Thyroid gland (tissue), 4 donors: ENCODE results near the gene CDH6. TPM values are rescaled to one million over a fixed set of nuclear protein-coding genes. Genes with fewer than 3 reads are reported as not detected.

ENCODE experiments used
- DNase-seq, 2 donors: peaks; one replicate each; pipeline ENCODE4 v3.0.0-alpha.2; 2019
- H3K27ac ChIP-seq, 3 donors: fragments of 200-600 bp; sonication (generic); 1 replicate in 2 of 3; 2 replicates in 1 of 3; pipeline ENCODE4 v1.5.1; 2016 to 2019; ENCODE audit warnings: mild to moderate bottlenecking in 1 of 3, moderate library complexity in 1 of 3
- H3K27me3 ChIP-seq: fragments of 200-600 bp; sonication (generic); one replicate; pipeline ENCODE4 v1.5.1; 2019
- H3K36me3 ChIP-seq, 2 donors: fragments of 200-600 bp; sonication (generic); one replicate each; pipeline ENCODE4 v1.5.1; 2016 to 2019
- H3K4me1 ChIP-seq, 2 donors: fragments of 200-600 bp; sonication (generic); one replicate each; pipeline ENCODE4 v1.5.1; 2017 to 2019
- H3K4me3 ChIP-seq, 3 donors: fragments of 200-600 bp; sonication (generic); replicated peaks in 1 of 3; 1 replicate in 2 of 3; 2 replicates in 1 of 3; pipeline ENCODE4 v1.5.1; 2016; ENCODE audit warnings: mild to moderate bottlenecking in 1 of 3
- H3K9me3 ChIP-seq: fragments of 200-600 bp; sonication (generic); one replicate; pipeline ENCODE4 v1.5.1; 2017
- CTCF ChIP-seq, 6 experiments: fragments of 200-600 bp in 3 of 6; fragments of 450-650 bp in 3 of 6; sonication (generic) in 3 of 6; IDR thresholded peaks; one replicate each; pipeline ENCODE4 v1.5.1; 2016 to 2019; ENCODE audit warnings: antibody characterized with exemption in 6 of 6, mild to moderate bottlenecking in 2 of 6, inconsistent platforms in 1 of 6, moderate library complexity in 1 of 6
- POLR2A ChIP-seq, 2 donors: fragments of 450-650 bp; IDR thresholded peaks; one replicate each; pipeline ENCODE4 v1.6.1; 2017; ENCODE audit warnings: antibody characterized with exemption in 2 of 2, mild to moderate bottlenecking in 2 of 2, moderate library complexity in 1 of 2
- WGBS, 2 donors: methylation state at CpG; one replicate each; pipeline ENCODE4 v1.1.5; 2017; 5-methylcytosine and 5-hydroxymethylcytosine counted together
- intact Hi-C: fragments of 100-400 bp; cut with DNase I; formaldehyde crosslinking; loops from one replicate; pipeline ENCODE4 v1.15.1; 2023
- total RNA-seq, 4 donors: library from RNA; depleted of rRNA; stranded (reverse); fragments of >200 nt; gene quantifications; one replicate each; pipeline ENCODE4 v1.2.3, GENCODE V29; 2016

The CDH6 gene
- total RNA-seq, 4 donors from 2014 or later = 1.0 to 3.0 (median 2.2) TPM

- H3K27me3 ChIP-seq = no peaks in the 10 kb centered on the region
- 62% methylated on average over 4 of the region's 4 CpGs for WGBS, 2 donors
- no peaks in the 10 kb centered on the region for H3K4me1 ChIP-seq
- no peak for DNase-seq
- no peak overlapping the region for H3K27ac ChIP-seq
- H3K4me3 ChIP-seq = no peak overlapping the region
- intact Hi-C loops = no loop called here
- TF ChIP-seq POLR2A (IDR thresholded peaks at IDR 0.05) (no peak), CTCF (IDR thresholded peaks at IDR 0.05) (no peak)
- H3K9me3 ChIP-seq = no peaks in the 10 kb centered on the region
- H3K36me3 ChIP-seq = no peaks in the 10 kb centered on the region
Observed at GRCh38 chr5:31269259-31269658, 75.8 kb downstream of the CDH6 start.

- no peaks in the 10 kb centered on the region for H3K27me3 ChIP-seq
- H3K36me3 ChIP-seq = no peaks in the 10 kb centered on the region
- no peak for DNase-seq
- intact Hi-C loops = no loop called here
- H3K9me3 ChIP-seq = no peaks in the 10 kb centered on the region
- no peak overlapping the region for H3K4me3 ChIP-seq
- WGBS, 2 donors = 78 to 88% methylated on average over 5 of the region's 5 CpGs
- H3K27ac ChIP-seq = no peak overlapping the region
- no peaks in the 10 kb centered on the region for H3K4me1 ChIP-seq
- TF ChIP-seq POLR2A (IDR thresholded peaks at IDR 0.05) (no peak), CTCF (IDR thresholded peaks at IDR 0.05) (peak in 3 of 6 experiments; percentile 11 to 33 (median 27))
Observed at GRCh38 chr5:31270396-31270795, 76.9 kb downstream of the CDH6 start.

- Histone ChIP-seq H3K4me3 (no peak overlapping the region), H3K4me1 (no peaks in the 10 kb centered on the region), H3K27ac (no peak overlapping the region), H3K36me3 (no peaks in the 10 kb centered on the region), H3K27me3 (no peaks in the 10 kb centered on the region), H3K9me3 (no peaks in the 10 kb centered on the region)
- TF ChIP-seq POLR2A (IDR thresholded peaks at IDR 0.05) = no peak
- TF ChIP-seq CTCF (IDR thresholded peaks at IDR 0.05) = no peak
- DNase-seq = no peak
- intact Hi-C loops = no loop called here
- WGBS, 2 donors = 84 to 85% methylated on average over 6 of the region's 6 CpGs
Observed at GRCh38 chr5:31271567-31271966, 78.1 kb downstream of the CDH6 start.

GRCh38 chr5:31273161-31273560 lies 79.7 kb downstream of the CDH6 start:
- no peaks in the 10 kb centered on the region for H3K36me3 ChIP-seq
- TF ChIP-seq CTCF (IDR thresholded peaks at IDR 0.05) (no peak), POLR2A (IDR thresholded peaks at IDR 0.05) (no peak)
- H3K9me3 ChIP-seq = no peaks in the 10 kb centered on the region
- no peaks in the 10 kb centered on the region for H3K27me3 ChIP-seq
- H3K4me1 ChIP-seq = no peaks in the 10 kb centered on the region
- intact Hi-C loops = no loop called here
- H3K27ac ChIP-seq = no peak overlapping the region
- 72 to 73% methylated on average over 10 of the region's 10 CpGs for WGBS, 2 donors
- H3K4me3 ChIP-seq = no peak overlapping the region
- no peak for DNase-seq

- Histone ChIP-seq H3K36me3 (no peaks in the 10 kb centered on the region), H3K27ac (peak overlapping the region; percentile 4 to 38 (median 34)), H3K9me3 (no peaks in the 10 kb centered on the region), H3K27me3 (no peaks in the 10 kb centered on the region), H3K4me3 (peak overlapping the region in 1 of 3 donors; percentile 1), H3K4me1 (no peaks in the 10 kb centered on the region)
- no peak for DNase-seq
- intact Hi-C loops = no loop called here
- WGBS, 2 donors = 38 to 42% methylated on average over 8 of the region's 8 CpGs
- TF ChIP-seq POLR2A (IDR thresholded peaks at IDR 0.05) (no peak), CTCF (IDR thresholded peaks at IDR 0.05) (no peak)
Observed at GRCh38 chr5:31273631-31274378, 80.3 kb downstream of the CDH6 start.
